SK-N-MC (cell line): ENCODE results near the gene SFXN5.

ENCODE experiments used
- EZH2 ChIP-seq: fragments of 200-600 bp; sonication (generic); IDR thresholded peaks from one replicate; pipeline ENCODE4 v1.6.1; 2017; ENCODE audit warnings: antibody characterized with exemption
- FOXP2 ChIP-seq: optimal IDR thresholded peaks from 2 replicates; pipeline ENCODE3; 2011; ENCODE audit warnings: mild to moderate bottlenecking, moderate library complexity; ENCODE audit not compliant: insufficient read depth; ENCODE audit errors: extremely low read length, control extremely low read depth
- POLR2AphosphoS5 ChIP-seq: IDR thresholded peaks from 2 replicates; pipeline ENCODE4 v1.6.1; 2012; ENCODE audit warnings: mild to moderate bottlenecking, low read depth, low read length, borderline replicate concordance

DNA sequence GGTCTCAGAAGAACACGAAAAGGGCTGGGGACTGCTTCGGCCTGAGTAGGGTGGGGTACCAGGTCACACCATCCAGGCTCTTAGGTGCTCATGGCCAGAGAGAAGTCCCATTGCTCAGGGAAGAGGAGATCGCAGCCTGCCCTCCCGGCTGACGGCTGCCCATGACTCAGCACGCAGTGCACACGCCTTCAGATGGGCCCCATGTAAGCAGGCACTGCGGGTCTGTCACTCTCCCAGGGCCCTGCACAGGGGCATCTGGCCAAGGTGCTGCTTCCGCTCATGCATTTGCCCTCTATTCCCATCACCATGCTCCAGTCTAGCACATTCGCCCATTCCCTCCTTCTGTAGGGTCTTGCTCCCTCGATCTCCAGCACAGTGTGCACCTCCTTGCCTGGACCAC, 34.7 kb downstream of the SFXN5 start:
- TF ChIP-seq POLR2AphosphoS5: no peak
- TF ChIP-seq EZH2: no peak
- TF ChIP-seq FOXP2: no peak
